DMS53 (cell line): ENCODE data around the gene RBM44.

Source experiments
- DNase-seq: peaks from one replicate; lab custom pipeline; 2025; lab: John Stamatoyannopoulos, UW

RBM44 gene

DNA sequence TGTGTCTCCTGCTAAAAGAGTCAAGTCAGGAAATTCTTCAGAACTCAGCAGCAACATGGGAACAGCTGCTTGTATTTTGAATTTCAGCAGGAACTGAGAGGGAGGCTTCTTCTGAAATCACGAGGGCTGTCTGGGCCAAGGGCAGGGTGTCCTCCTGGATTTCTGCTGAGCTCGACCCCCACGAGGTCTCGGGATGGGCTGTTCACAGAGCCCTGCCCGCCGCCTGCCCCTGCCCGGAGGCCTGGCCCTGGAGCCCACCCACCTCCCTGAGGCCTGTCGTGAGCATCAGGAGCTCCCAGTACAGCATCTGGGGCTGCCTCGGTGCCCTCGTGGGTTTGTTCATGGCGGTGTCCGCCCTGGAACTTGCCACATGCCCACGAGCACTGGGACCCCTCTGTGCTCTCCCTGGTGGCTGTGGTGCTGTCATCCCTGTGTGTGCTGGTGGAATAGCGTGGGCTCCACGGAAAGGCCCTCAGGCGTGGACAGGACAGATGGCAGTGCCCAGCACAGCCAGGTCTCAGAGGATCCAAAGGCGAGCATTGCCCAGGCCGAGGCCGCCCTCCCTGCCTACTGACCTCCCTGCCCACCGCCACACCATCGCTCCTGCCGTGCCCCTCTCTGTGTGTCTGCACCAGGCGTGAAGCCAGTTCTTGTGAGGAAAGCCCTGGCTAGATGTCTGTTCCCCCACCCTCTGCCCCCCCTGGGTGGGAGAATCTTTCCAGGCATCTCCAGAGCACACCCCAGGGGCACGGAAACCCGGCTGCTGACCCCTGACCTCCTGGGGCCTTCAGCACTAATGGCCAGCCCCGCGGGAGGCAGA, 86.7 kb downstream of the RBM44 start:
- DNase-seq: no peak

DNA sequence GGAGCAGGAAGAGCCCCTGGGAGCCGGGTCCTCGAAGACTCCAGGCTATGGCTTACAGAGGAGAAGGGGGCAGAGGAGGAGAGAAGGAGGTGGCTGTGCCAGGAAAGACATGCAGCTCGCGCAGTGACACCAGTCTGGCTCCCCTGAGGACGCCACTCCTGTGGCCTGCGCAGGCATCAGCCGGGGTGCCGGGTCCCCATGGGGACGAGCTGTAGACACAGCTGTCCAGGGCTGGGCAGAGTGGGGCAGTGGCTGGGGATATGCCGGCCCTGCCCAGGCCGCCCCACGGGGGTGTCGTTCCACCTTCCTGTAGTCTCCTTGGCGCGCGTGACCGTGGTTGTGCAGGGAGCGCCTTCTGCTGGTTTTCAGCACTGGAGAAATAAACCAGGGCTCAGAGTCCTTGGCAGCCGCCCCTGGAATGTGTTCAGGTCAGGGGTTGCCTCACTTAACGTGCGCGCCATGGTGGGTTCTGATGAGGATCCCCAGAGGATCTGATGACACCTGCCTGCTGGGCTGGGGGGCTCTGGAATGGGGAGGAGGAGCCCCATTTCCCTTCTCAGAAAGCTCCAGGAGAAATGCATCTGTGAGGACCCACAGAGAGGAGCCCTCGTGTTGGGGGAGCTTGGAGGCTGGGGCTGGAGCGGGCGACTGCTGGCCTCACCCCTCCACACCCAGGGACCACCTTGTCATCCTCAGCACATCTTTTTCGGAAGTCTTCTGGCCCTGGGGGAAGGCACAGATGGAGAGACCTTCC, 87.5 kb downstream of the RBM44 start:
- no peak for DNase-seq

- DNase-seq: no peak
Measured at GRCh38 chr2:237886685-237887481, 88.3 kb downstream of the RBM44 start.

- peak; percentile 26 for DNase-seq
Measured at GRCh38 chr2:237888389-237888788, 89.8 kb downstream of the RBM44 start.

DNA sequence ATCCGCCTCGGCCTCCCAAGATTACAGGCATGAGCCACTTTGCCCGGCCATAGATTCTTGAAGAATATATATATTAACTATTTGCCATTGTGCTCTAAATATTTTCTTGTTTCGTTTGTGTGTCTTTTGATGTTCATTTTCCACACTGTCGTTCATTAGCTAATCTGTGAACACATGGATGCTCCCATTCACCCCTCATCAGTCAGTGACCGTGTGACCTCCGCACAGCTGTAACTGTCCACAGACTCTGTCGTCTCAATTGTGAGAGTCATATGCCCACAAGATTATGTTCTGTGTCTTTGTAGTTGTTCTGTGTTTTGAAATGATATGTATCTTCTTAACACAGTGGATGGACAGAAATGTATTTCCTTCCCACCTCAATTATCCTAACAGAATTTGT, 90.4 kb downstream of the RBM44 start:
- no peak for DNase-seq

- DNase-seq: no peak
Measured at GRCh38 chr2:237889811-237890210, 91.2 kb downstream of the RBM44 start.
